Measurements from ENCODE around the gene BACE2. TPM values are rescaled to one million over a fixed set of nuclear protein-coding genes. Genes with fewer than 3 reads are reported as not detected.
"Not testable (repeated sequence)": the region's sequence is repeated elsewhere in the genome, so short reads cannot be mapped to it uniquely, and the experiment has no call there.

BACE2 gene
- total RNA-seq, 1 donor from 2014 or later = 0.28 TPM

- Mint-ChIP-seq H3K4me1 (peaks cover 5% of the 10 kb centered on the region), H3K4me3 (no peak overlapping the region), H3K27me3 (peaks cover 43% of the 10 kb centered on the region), H3K9me3 (no peaks in the 10 kb centered on the region), H3K27ac (no peak overlapping the region), H3K36me3 (ENCODE audit: low read depth) (no peaks in the 10 kb centered on the region)
- intact Hi-C loops (cut with micrococcal nuclease) = no loop called here
- no peak for DNase-seq
Observed at GRCh38 chr21:41290106-41290799, 122.3 kb downstream of the BACE2 start.

GRCh38 chr21:41294548-41295231 is 126.7 kb downstream of the BACE2 start:
- Mint-ChIP-seq H3K4me1 (peaks cover 5% of the 10 kb centered on the region), H3K36me3 (ENCODE audit: low read depth) (no peaks in the 10 kb centered on the region), H3K9me3 (peaks cover 8% of the 10 kb centered on the region), H3K4me3 (no peak overlapping the region), H3K27me3 (peaks cover 34% of the 10 kb centered on the region), H3K27ac (no peak overlapping the region)
- DNase-seq = no peak
- intact Hi-C loops (cut with micrococcal nuclease) = no loop called here

GRCh38 chr21:41295721-41296254 is 127.8 kb downstream of the BACE2 start:
- no peaks in the 10 kb centered on the region for H3K36me3 Mint-ChIP-seq (ENCODE audit: low read depth)
- peaks cover 27% of the 10 kb centered on the region for H3K27me3 Mint-ChIP-seq
- no peak overlapping the region for H3K4me3 Mint-ChIP-seq

GRCh38 chr21:41302976-41303375 is 135.0 kb downstream of the BACE2 start:
- DNase-seq = no peak
- H3K27me3 Mint-ChIP-seq = peaks cover 33% of the 10 kb centered on the region
- H3K4me3 Mint-ChIP-seq = no peak overlapping the region
- H3K9me3 Mint-ChIP-seq = peaks cover 9% of the 10 kb centered on the region
- H3K4me1 Mint-ChIP-seq = no peaks in the 10 kb centered on the region
- H3K36me3 Mint-ChIP-seq (ENCODE audit: low read depth) = no peaks in the 10 kb centered on the region
- intact Hi-C loops (cut with micrococcal nuclease) = no loop called here
- H3K27ac Mint-ChIP-seq = no peak overlapping the region

More at GRCh38 chr21:41295721-41296254, 127.8 kb downstream of the BACE2 start:
- Mint-ChIP-seq H3K9me3 (peaks cover 8% of the 10 kb centered on the region), H3K4me1 (peaks cover 5% of the 10 kb centered on the region), H3K27ac (no peak overlapping the region)
- intact Hi-C loops (cut with micrococcal nuclease) = no loop called here
- DNase-seq = no peak

GRCh38 chr21:41304068-41304720 is 136.2 kb downstream of the BACE2 start:
- H3K4me3 Mint-ChIP-seq = no peak overlapping the region

GRCh38 chr21:41307219-41307618 is 139.3 kb downstream of the BACE2 start:
- no peak overlapping the region for H3K27ac Mint-ChIP-seq
- no peak for DNase-seq
- H3K9me3 Mint-ChIP-seq = peaks cover 5% of the 10 kb centered on the region
- H3K36me3 Mint-ChIP-seq (ENCODE audit: low read depth) = no peaks in the 10 kb centered on the region
- peaks cover 39% of the 10 kb centered on the region for H3K27me3 Mint-ChIP-seq
- intact Hi-C loops (cut with micrococcal nuclease) = no loop called here
- no peaks in the 10 kb centered on the region for H3K4me1 Mint-ChIP-seq
- no peak overlapping the region for H3K4me3 Mint-ChIP-seq

More at GRCh38 chr21:41304068-41304720, 136.2 kb downstream of the BACE2 start:
- H3K4me1 Mint-ChIP-seq = no peaks in the 10 kb centered on the region
- peaks cover 34% of the 10 kb centered on the region for H3K27me3 Mint-ChIP-seq
- peaks cover 5% of the 10 kb centered on the region for H3K9me3 Mint-ChIP-seq
- no peak overlapping the region for H3K27ac Mint-ChIP-seq
- DNase-seq = no peak
- intact Hi-C loops (cut with micrococcal nuclease) = no loop called here
- no peaks in the 10 kb centered on the region for H3K36me3 Mint-ChIP-seq (ENCODE audit: low read depth)

- DNase-seq; intact Hi-C loops (cut with micrococcal nuclease); H3K27ac Mint-ChIP-seq; H3K36me3 Mint-ChIP-seq (ENCODE audit: low read depth); H3K4me1 Mint-ChIP-seq; H3K4me3 Mint-ChIP-seq; H3K9me3 Mint-ChIP-seq: not testable (repeated sequence)
- peaks cover 49% of the 10 kb centered on the region for H3K27me3 Mint-ChIP-seq
Observed at GRCh38 chr21:41313285-41314164, 145.6 kb downstream of the BACE2 start.

- no peak overlapping the region for H3K4me3 Mint-ChIP-seq
- H3K27ac Mint-ChIP-seq = no peak overlapping the region
- no peaks in the 10 kb centered on the region for H3K4me1 Mint-ChIP-seq
- peaks cover 54% of the 10 kb centered on the region for H3K27me3 Mint-ChIP-seq
- no peaks in the 10 kb centered on the region for H3K9me3 Mint-ChIP-seq
- peak; percentile 49 for DNase-seq
- intact Hi-C loops (cut with micrococcal nuclease) = no loop called here
- no peaks in the 10 kb centered on the region for H3K36me3 Mint-ChIP-seq (ENCODE audit: low read depth)
Observed at GRCh38 chr21:41315726-41316125, 147.8 kb downstream of the BACE2 start.

- Mint-ChIP-seq H3K36me3 (ENCODE audit: low read depth) (no peaks in the 10 kb centered on the region), H3K9me3 (no peaks in the 10 kb centered on the region), H3K27ac (no peak within 1 kb of the TSS), H3K4me1 (peaks cover 1% of the 10 kb centered on the region), H3K4me3 (no peak within 1 kb of the TSS), H3K27me3 (peaks cover 56% of the 10 kb centered on the region)
- intact Hi-C loops (cut with micrococcal nuclease) = no loop called here
- DNase-seq = no peak
Observed at GRCh38 chr21:41316200-41317062, 148.5 kb downstream of the BACE2 start, which contains the start of gene FAM3B. Gene FAM3B (plus strand): TSS chr21:41316801. CDS start chr21:41316880, 79 bp downstream.

GRCh38 chr21:41317063-41317392 is 149.1 kb downstream of the BACE2 start:
- intact Hi-C loops (cut with micrococcal nuclease) = no loop called here
- H3K36me3 Mint-ChIP-seq (ENCODE audit: low read depth) = no peaks in the 10 kb centered on the region
- H3K4me1 Mint-ChIP-seq = peaks cover 3% of the 10 kb centered on the region

GRCh38 chr21:41317458-41317857 is 149.5 kb downstream of the BACE2 start:
- intact Hi-C loops (cut with micrococcal nuclease) = no loop called here
- DNase-seq = no peak
- H3K4me1 Mint-ChIP-seq = peaks cover 3% of the 10 kb centered on the region
- H3K36me3 Mint-ChIP-seq (ENCODE audit: low read depth) = no peaks in the 10 kb centered on the region
- no peak overlapping the region for H3K4me3 Mint-ChIP-seq
- H3K27me3 Mint-ChIP-seq = peaks cover 54% of the 10 kb centered on the region
- no peak overlapping the region for H3K27ac Mint-ChIP-seq
- H3K9me3 Mint-ChIP-seq = no peaks in the 10 kb centered on the region

More at GRCh38 chr21:41317063-41317392, 149.1 kb downstream of the BACE2 start:
- H3K4me3 Mint-ChIP-seq = no peak overlapping the region
- no peak for DNase-seq
- no peak overlapping the region for H3K27ac Mint-ChIP-seq
- peaks cover 56% of the 10 kb centered on the region for H3K27me3 Mint-ChIP-seq
- H3K9me3 Mint-ChIP-seq = no peaks in the 10 kb centered on the region

GRCh38 chr21:41318218-41318617 is 150.3 kb downstream of the BACE2 start:
- Mint-ChIP-seq H3K36me3 (ENCODE audit: low read depth) (no peaks in the 10 kb centered on the region), H3K4me3 (no peak overlapping the region), H3K9me3 (no peaks in the 10 kb centered on the region), H3K27ac (no peak overlapping the region), H3K4me1 (peaks cover 3% of the 10 kb centered on the region), H3K27me3 (peaks cover 52% of the 10 kb centered on the region)
- DNase-seq = no peak
- intact Hi-C loops (cut with micrococcal nuclease) = no loop called here

All from activated CD4-positive, alpha-beta T cell treated with anti-CD3 and anti-CD28 coated beads, Interleukin-2, amount 10 ng/mL, durations not matched to agents 24 days and 14 days (primary cell).